ENCODE data around the gene CPM.
"Not testable (repeated sequence)": the region's sequence is repeated elsewhere in the genome, so short reads cannot be mapped to it uniquely, and the experiment has no call there.

The CPM gene

DNA sequence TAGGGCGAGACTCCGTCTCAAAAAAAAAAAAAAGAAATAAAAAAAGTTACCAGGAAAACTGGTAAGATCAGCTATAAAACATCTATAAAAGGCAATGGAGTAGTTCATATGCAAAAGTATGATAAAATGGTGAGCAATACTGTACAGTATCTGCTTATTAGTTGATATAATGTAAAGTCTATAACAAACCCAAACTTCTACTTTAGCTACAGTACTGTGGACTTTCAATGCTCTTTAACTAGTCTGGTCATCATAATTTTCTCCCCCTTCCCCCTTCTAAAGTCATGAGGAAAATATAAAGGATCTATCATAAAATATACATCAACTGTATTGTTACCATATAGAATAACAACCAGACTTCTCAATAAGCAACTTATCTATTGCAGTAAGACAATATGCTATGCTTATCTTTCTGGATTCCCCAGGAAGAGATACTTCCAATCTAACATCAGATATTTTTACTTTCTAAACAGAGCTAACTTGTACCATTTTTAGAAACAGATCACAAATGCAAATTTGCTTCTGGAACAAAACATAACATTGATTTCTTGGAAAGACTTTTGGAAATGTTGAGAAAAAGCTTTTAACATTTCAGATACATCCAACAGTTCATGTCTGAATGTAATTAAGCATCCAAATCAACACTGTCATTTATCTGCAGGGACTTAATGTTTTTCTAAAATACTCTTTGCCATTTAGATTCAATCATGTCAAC is 81.2 kb downstream of the CPM start:
- DNase-seq (ENCODE audit: low read depth) = no peak

DNA sequence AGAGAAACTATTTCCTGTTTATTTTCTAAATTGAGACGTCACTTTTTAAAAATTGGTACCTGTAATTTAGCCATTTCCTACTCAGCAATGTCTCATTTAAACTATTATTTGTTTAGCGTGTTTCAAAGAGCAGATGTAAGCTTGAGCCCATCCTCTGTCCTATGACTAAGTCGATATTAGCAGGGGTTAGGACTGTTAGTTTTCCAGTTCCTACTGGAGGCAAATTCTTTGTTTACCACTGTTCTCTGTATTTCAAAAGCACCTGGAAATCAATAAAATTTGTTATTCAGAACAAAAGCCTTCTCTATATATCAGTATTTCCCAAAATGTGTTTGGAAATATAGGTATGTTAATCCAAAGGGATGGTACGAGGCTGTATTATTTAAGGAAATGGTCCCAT is 82.6 kb downstream of the CPM start:
- no peak for DNase-seq (ENCODE audit: low read depth)

DNA sequence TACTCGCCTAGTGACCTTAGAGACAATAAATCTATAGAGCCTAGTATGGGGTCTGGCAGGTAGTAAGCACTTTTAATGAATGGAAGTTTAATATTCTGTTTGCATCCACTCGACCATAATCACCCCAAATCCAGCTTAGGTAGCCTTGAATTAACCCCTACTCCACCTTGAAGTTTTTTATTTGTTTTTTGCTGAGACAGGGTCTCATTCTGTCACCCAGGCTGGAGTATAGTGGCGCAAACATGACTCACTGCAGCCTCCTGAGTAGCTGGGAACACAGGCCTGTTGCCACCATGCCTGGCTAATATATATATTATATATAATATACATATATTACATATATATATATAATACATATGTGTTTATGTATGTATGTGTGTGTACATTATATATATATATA is 86.2 kb downstream of the CPM start:
- DNase-seq (ENCODE audit: low read depth) = no peak

DNA sequence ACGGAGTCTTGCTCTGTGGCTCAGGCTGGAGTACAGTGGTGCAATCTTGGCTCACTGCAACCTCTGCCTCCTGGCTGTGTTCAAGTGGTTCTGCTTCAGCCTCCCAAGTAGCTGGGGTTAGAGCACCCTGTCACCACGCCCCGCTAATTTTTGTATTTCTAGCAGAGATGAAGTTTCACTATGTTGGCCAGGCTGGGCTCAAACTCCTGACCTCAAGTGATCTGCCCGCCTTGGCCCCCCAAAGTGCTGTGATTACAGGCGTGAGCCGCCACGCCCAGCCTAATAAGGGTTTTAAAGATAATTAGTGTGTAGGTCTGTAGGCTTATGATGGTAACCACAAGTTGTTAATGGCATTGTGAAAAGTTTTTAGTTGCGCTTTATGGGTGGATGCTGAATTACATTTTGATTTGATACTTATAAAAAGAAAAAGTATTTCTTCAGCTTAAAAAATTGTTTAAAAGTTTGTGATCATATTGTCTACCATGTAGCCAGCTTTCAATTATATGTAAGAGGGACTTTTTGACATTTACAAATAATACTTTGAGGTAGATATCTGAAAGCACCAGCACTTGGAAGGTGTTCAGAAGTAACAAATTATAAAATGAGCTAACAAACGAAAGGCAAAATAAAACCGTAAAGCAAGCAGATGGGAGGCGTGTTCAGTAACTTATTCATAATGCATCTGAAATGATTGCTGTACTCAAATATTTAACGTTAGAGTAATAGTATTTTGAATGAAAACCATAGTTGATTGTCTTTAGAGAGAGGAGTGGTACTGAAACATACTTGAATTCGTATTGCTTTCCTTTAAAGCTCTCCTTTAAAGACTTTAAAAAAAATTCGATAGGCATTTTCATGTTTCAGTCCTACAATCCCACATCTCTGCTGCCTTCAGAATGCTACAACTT is 87.9 kb downstream of the CPM start:
- DNase-seq (ENCODE audit: low read depth) = no peak

DNA sequence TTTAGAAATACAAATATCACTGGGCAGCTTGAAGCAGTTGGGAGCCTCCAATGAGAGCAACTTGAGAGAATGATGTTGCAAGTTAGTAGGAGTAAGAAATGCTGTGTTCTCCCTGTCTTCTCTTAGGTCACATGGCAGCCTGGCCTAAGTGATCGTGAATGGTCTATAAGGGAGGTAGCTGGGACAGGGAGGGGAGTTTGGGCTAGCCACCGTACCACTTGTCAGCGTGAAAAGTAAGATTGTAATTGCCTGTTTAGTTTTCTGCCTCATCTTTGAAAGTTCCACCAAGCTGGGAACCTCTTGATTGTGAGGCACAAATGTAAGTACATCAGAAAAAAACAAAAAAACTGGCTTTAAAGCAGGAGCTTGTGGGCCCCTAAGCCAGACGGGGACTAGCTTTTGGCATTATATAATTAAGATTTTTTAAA is 88.6 kb downstream of the CPM start:
- DNase-seq (ENCODE audit: low read depth) = no peak

DNA sequence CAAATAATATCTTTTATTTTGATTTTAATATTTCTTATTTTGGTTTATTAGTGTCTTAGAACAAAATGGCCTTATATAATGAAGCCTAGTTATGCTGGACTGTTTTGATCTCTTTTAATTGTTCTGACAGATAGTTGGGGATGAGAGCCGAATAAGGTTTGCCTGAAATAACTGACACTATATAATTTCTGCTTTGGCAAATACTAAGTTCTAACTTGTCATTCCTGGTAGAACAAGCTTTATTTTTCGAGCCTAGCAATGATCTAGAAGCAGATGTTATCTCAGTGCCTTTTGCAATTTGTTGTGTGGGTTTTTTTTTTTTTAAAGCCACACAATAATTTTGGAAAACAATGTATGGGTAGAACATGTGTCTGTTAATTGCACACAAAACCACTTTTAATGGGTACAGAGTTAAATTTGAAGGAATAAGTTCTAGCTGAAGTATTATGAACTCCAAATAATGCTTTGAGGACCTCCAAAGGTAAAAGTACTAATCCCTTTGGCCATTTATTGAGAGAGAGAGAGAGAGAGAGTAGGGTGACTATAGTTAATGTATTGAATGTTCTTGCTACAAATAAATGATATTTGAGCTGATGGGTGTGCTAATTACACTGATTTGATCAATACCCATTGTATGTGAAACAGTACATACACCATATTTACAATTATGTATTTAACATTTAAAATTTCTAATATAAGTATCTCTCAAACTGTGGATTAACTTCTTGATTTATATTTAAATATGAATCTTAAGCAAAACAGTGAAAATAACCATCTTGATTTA is 90.0 kb downstream of the CPM start:
- DNase-seq (ENCODE audit: low read depth) = no peak

DNA sequence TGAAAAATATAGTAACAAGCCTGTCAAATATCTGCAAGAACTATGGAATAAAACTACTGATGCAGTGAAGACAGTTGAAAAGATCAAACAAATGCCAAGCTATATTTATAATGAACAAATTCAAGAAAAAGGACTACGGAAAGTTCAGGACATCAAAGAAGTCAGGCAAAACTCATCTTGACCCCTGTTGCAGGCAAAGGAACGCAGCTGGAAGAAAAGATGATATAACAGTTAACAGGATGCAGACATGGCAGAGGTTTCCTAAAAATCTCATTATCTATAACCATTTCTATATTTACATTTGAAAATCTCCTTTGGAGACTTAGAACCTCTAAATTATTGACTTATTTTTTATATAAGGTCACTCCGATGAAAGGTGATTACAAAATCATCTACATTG is 90.8 kb downstream of the CPM start:
- no peak for DNase-seq (ENCODE audit: low read depth)

DNA sequence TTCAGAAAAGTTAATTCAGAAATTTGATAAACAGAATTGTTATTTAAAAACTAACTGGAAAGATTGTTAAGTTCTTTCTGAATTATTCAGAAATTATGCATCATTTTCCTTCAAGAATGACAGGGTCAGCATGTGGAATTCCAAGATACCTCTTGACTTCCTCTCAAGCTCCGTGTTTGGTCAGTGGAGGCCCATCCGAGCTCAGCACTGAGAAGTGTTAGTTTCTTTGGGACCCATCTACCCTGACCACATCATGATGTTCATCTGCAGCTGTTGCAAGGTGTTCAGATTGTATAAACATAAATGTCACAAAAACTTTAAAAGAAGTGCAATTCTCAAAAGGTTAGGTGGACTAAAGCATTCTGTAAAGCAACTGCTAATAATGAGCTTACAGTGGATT is 91.3 kb downstream of the CPM start:
- DNase-seq (ENCODE audit: low read depth) = no peak

DNA sequence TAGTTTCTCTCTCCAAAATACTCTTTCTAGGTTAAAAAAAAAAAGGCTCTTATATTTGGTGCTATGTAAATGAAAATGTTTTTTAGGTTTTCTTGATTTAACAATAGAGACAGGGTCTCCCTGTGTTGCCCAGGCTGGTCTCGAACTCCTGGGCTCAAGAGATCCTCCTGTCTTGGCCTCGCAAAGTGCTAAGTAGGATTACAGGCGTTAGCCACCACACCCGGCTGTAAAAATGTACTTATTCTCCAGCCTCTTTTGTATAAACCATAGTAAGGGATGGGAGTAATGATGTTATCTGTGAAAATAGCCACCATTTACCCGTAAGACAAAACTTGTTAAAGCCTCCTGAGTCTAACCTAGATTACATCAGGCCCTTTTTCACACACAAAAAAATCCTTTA is 91.8 kb downstream of the CPM start:
- not testable (repeated sequence) for DNase-seq (ENCODE audit: low read depth)

DNA sequence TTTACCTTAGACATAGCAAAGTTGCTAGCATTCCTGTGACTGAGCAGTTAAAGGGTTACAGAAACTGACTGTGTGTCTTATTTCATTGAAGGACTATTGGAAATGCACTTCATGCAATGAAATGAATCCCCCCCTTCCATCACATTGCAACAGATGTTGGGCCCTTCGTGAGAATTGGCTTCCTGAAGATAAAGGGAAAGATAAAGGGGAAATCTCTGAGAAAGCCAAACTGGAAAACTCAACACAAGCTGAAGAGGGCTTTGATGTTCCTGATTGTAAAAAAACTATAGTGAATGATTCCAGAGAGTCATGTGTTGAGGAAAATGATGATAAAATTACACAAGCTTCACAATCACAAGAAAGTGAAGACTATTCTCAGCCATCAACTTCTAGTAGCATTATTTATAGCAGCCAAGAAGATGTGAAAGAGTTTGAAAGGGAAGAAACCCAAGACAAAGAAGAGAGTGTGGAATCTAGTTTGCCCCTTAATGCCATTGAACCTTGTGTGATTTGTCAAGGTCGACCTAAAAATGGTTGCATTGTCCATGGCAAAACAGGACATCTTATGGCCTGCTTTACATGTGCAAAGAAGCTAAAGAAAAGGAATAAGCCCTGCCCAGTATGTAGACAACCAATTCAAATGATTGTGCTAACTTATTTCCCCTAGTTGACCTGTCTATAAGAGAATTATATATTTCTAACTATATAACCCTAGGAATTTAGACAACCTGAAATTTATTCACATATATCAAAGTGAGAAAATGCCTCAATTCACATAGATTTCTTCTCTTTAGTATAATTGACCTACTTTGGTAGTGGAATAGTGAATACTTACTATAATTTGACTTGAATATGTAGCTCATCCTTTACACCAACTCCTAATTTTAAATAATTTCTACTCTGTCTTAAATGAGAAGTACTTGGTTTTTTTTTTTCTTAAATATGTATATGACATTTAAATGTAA is 93.5 kb downstream of the CPM start:
- DNase-seq (ENCODE audit: low read depth) = no peak

DNA sequence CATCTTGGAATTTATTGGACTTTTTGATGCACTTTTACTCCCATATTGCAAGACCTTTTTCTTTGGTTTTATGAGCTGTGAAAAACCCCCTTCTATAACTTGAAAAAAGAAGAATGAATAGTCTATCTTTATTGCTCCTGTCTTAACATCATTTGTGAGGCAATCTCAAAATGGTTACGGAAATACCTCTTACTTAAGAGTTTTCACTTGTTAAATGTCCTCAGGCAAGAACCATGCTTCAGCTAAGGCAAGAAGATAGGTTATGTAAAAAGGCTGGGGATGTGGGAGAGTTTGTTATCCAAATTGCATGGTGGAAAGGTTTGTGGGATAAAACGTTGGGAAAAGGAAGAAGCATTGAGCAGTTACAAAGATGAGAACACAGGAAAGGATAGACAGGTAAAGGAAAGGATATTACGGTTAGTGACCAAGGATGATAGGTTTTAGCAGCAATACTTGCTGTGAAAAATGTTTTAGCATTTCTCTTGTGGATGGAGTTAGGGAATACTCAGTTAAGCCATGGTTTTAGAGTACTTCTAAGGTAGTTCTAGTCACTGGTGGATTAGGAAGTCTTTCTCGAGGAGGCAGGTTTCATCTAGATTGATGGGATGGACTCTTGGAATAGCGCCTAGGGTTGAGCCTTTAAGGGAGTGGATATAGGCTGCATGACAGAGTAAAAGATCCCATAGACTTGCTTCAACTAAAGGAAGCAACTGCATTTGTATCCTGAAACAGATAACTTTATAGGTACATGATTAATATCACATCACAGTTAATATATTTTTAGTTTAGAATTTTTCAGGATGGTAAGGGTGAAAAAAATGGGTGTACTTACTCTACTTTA is 94.7 kb downstream of the CPM start:
- no peak for DNase-seq (ENCODE audit: low read depth)

DNA sequence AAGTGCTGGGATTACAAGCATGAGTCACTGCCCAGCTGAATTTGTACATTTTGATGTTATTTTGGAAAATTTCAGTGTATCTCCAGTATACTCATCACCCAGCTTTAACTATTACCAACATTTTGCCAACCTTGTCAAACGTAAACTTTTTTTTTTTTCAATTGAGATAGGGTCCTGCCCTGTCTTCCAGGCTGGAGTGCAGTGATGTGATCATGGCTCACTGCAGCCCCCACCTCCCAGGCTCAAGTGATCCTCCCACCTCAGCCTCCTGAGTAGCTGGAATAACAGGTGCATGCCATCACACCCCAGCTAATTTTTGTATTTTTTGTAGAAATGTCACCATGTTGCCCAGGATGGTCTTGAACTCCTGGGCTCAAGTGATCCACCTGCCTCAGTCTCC is 95.8 kb downstream of the CPM start:
- no peak for DNase-seq (ENCODE audit: low read depth)

DNA sequence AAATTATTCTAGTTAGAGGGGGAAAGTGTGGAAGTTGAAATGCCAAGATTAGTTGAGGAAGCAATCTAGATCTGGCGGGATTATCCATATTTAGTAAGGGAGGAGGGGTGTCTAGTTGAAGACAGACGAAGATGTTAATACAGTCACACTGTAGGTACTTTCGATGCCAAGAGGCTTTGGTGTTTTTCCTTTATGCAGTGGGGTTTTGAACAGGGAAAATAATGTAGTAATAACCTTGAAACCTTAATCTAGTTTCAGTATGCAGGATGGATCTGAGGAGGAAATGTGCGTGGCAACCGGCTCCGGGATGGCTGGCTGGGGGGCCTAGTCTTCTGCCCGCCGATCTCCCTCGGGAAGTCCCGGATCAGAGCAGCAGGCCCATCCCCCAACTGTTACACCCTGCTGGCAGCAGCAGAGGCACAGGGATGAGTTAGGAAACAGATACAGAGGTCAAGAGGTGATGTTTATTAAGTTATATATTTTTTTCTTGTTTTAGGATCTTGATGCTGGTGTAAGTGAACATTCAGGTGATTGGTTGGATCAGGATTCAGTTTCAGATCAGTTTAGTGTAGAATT is 97.5 kb downstream of the CPM start:
- DNase-seq (ENCODE audit: low read depth) = no peak

DNA sequence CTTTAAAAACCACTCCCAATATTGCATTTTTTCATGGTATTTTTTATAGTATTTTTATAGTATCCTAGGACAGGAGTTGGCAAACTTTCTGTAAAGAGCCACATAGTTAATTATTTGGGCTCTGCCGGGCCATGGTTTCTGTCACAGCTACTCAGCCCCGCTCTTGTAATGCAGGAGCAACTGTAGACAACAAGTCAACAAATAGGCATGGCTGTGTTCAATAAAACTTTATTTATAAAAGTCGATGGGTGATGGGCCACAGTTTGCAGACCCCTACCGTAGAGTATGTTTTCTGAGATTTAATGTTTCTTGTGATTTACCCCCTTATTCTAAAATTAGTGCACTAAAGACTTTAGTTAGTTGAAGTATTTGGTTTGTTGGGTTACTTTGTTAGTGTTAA is 99.5 kb downstream of the CPM start:
- DNase-seq (ENCODE audit: low read depth) = no peak

DNA sequence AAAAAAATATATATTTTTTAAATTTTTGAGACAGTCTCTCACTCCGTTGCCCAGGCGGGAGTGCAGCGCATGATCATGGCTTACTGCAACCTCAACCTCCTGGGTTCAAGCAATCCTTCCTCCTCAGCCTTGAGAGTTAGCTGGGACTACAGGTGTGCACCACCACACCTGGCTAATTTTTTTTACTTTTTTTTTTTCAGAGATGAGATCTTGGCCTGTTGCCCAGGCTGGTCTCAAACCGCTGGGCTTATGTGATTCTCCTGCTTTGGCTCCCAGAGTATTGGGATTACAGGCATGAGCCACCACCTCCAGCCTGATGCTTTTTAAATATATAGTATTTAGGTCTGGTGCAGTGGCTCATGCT is 100.5 kb downstream of the CPM start:
- DNase-seq (ENCODE audit: low read depth) = no peak

DNA sequence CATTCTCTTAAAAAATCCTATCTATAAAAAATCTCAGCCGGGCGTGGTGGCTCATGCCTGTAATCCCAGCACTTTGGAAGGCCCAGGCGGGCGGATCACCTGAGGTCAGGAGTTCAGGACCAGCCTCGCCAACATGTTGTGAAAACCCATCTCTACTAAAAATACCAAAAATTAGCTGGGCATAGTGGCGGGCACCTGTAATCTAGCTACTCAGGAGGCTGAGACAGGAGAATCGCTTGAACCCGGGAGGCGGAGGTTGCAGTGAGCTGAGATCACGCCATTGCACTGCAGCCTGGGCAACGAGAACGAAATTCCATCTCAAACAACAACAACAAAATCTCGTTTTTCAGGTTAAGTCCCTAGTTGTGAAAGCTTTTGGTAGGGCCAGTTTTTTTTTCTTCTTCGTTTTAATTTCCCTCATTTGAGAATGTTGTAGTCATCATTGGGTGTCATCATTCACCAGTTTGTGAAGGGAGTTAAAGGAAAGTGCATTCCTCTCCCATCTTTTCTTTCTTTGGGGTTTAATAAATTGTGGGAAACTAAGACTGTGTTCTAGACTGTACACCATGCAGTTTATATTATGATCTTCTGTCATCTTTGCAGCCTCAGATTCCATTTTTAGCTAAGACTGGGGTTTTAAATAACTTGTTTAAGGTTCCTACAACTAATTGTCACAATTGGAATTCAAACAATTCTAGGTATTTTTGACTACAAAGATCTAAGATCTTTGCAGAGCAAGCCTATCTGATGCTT is 101.0 kb downstream of the CPM start:
- DNase-seq (ENCODE audit: low read depth) = no peak

DNA sequence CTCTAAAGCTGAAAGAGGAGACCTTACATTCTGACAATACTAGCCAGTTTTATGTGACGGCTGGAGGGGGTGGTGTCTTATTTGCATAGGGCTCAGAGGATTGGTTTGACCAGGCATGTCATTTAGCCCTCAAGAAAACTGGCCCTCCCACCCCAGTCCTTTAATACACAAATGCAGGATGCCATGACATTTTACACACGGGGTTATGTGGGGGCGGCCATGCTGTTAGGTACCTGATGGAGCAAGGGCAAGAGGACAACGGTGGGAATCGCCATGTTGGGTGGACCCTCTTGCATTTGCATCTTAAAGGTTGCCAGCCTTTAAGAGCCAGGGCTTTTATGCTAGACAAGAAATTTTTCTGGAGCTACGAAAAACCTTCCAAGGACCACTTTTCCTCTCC is 101.7 kb downstream of the CPM start:
- no peak for DNase-seq (ENCODE audit: low read depth)

DNA sequence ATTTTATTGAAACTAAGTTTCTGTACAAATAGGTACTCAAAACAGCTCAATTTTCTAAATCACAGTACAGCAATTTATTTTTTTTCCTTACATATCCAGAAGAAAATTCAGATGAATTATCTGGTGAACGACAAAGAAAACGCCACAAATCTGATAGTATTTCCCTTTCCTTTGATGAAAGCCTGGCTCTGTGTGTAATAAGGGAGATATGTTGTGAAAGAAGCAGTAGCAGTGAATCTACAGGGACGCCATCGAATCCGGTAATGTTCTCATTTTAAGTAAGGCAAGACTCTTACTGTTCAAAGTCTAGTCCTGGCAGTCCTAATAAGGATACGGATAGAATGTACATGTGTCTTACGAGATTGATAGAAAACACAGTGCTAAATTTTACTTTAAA is 104.3 kb downstream of the CPM start:
- DNase-seq (ENCODE audit: low read depth) = no peak

DNA sequence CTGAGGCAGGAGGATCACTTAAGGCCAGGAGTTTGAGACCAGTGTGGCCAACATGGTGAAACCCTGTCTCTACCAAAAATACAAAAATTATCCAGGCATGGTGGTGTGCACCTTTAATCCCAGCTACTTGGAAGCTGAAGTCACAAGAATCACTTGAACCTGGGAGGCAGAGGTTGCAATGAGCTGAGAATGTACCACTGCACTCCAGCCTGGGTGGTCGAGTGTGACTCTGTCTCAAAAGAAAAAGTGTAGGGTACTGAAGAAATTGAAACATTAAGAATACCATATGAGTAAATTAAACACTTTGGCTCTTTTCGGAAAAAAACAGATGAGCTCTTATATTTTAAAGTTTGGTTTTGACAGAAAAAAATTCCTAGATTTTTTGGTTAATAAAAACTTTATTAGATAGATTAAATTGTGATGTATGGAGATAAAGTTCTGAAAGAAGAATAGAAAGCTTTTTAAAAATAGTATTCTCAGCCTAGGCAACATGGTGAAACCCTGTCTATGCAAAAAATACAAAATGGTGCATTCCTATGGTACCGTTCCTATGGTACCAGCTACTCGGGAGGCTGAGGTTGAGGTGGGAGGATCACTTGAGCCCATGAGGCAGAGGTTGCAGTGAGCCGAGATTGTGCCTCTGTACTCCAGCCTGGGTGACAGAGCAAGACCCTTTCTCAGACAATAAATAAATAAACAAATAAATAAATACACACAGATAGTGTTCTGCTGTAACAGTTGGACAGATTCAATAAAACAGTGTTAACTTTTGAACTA is 104.9 kb downstream of the CPM start:
- DNase-seq (ENCODE audit: low read depth) = no peak
